WERI-Rb-1 (cell line): ENCODE data around the gene STRAP.

Experiments used
- DNase-seq: peaks from one replicate; pipeline ENCODE4 v3.0.0-alpha.2; 2020
- H3K27ac ChIP-seq: fragments of 250-450 bp; sonication (Bioruptor Pico); 2 replicates; pipeline ENCODE4 v1.5.1; 2020; ENCODE audit warnings: mild to moderate bottlenecking, moderate library complexity
- H3K27me3 ChIP-seq: fragments of 250-450 bp; sonication (Bioruptor Pico); 2 replicates; pipeline ENCODE4 v1.5.1; 2021; ENCODE audit warnings: mild to moderate bottlenecking, low read depth, moderate library complexity; ENCODE audit not compliant: insufficient read depth, severe bottlenecking
- H3K36me3 ChIP-seq: fragments of 250-450 bp; sonication (Bioruptor Pico); 2 replicates; pipeline ENCODE4 v1.5.1; 2020; ENCODE audit warnings: mild to moderate bottlenecking, moderate library complexity
- H3K4me3 ChIP-seq: 2 replicates; pipeline ENCODE4 v1.5.1; 2011; ENCODE audit warnings: low read depth, mild to moderate bottlenecking, control low read depth, low read length
- H3K9me3 ChIP-seq: fragments of 250-450 bp; sonication (Bioruptor Pico); 2 replicates; pipeline ENCODE4 v1.5.1; 2021; ENCODE audit warnings: mild to moderate bottlenecking, moderate library complexity; ENCODE audit not compliant: severe bottlenecking
- TF ChIP-seq, protein P1 (sequence below): IDR thresholded peaks from 2 replicates; pipeline ENCODE4 v1.5.1; 2011; ENCODE audit warnings: low read depth, mild to moderate bottlenecking, control low read depth, inconsistent platforms, low read length

STRAP gene

DNA sequence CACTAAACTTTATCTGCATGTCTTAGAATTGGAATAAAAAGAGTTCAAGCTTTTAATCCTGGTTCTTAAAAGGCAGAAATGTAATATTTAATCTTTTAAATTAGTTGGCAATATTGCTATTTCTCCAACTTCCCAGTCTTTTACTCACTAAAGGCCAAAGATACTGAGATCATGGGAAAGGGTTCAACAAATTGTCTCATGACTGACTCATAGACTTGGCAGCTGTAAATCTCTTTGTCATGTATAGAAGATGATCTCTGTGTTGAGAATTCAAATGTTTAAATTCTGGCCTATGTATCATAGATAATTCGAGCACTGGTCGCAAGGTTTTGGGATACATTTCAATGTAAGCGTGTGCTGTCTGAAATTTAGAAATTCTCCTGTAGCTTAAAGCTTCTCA, 40.1 kb upstream of the STRAP start:
- TF ChIP-seq, protein P1, sequence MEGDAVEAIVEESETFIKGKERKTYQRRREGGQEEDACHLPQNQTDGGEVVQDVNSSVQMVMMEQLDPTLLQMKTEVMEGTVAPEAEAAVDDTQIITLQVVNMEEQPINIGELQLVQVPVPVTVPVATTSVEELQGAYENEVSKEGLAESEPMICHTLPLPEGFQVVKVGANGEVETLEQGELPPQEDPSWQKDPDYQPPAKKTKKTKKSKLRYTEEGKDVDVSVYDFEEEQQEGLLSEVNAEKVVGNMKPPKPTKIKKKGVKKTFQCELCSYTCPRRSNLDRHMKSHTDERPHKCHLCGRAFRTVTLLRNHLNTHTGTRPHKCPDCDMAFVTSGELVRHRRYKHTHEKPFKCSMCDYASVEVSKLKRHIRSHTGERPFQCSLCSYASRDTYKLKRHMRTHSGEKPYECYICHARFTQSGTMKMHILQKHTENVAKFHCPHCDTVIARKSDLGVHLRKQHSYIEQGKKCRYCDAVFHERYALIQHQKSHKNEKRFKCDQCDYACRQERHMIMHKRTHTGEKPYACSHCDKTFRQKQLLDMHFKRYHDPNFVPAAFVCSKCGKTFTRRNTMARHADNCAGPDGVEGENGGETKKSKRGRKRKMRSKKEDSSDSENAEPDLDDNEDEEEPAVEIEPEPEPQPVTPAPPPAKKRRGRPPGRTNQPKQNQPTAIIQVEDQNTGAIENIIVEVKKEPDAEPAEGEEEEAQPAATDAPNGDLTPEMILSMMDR, result no peak
- H3K9me3 ChIP-seq, result no peaks in the 10 kb centered on the region
- H3K27ac ChIP-seq, result no peak overlapping the region
- H3K27me3 ChIP-seq, result no peaks in the 10 kb centered on the region
- H3K36me3 ChIP-seq, result no peaks in the 10 kb centered on the region
- no peak for DNase-seq
- no peak overlapping the region for H3K4me3 ChIP-seq

DNA sequence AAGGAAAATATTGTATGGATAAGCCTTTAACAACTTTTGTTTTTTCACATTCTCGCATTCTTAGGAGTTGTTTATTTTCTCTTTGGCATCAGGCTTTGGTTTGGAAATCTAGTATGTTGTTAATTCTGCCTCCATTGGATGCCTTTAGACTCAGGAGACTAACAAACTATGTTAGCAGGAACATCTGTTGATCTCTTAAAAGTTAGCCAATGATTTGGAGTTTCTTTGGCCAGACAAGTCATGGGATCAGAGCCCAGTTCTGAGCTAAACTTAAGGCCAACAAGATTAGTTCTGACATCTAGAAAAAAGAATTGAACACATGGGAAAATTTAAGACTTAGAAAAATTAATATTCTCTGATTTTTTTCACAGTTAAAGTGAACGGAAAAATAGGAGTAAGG, 35.3 kb upstream of the STRAP start:
- no peaks in the 10 kb centered on the region for H3K27me3 ChIP-seq
- no peak for DNase-seq
- no peaks in the 10 kb centered on the region for H3K36me3 ChIP-seq
- H3K9me3 ChIP-seq, result no peaks in the 10 kb centered on the region
- H3K27ac ChIP-seq, result no peak overlapping the region
- TF ChIP-seq, protein P1, result no peak
- H3K4me3 ChIP-seq, result no peak overlapping the region

DNA sequence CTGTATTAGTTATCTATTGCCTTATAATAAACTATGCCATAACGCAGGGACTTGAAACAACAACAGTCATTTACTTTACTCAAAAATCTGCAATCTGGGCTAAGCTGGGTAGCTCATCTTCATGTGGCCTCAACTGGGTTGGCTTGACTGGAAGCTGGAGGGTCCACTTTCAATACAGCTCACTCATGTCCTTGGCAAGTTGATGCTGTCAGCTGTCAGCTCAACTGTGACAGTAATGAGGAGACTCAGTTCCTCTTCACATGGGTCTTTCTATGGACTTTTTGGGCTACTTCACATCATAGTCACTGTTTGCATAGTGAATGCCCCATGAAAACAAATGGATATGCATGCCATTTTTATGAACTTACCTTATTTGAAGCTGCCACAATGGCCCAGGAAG, 33.6 kb upstream of the STRAP start:
- H3K4me3 ChIP-seq, result no peak overlapping the region

DNA sequence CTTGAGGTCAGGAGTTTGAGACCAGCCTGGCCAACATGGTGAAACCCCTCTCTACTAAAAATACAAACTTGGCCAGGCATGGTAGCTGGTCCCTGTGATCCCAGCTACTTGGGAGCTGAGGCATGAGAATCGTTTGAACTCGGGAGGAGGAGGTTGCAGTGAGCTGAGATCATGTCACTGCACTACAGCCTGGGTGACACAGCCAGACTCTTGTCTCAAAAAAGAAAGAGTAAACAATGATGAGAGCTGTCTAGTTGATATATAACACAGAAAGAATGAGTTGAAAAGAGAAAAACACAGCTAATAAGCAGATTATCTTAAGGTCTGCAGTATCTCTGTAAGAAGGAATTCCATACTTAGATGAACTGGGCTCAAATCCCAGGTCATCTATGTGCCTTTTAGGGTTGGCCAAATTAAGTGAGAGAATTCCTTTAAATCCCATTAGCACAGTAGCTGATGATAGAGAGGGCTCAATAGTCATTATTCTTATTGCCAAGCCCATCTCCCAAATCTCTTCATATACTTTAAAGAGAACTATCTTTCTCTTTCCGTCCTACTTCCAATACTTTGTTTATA, 31.1 kb upstream of the STRAP start:
- no peak overlapping the region for H3K27ac ChIP-seq
- TF ChIP-seq, protein P1, result no peak
- no peak for DNase-seq

More for the DNA sequence above, 33.6 kb upstream of the STRAP start:
- no peak for DNase-seq
- Histone ChIP-seq H3K36me3 (no peaks in the 10 kb centered on the region), H3K27me3 (no peaks in the 10 kb centered on the region), H3K27ac (no peak overlapping the region), H3K9me3 (no peaks in the 10 kb centered on the region)
- TF ChIP-seq, protein P1, result no peak

DNA sequence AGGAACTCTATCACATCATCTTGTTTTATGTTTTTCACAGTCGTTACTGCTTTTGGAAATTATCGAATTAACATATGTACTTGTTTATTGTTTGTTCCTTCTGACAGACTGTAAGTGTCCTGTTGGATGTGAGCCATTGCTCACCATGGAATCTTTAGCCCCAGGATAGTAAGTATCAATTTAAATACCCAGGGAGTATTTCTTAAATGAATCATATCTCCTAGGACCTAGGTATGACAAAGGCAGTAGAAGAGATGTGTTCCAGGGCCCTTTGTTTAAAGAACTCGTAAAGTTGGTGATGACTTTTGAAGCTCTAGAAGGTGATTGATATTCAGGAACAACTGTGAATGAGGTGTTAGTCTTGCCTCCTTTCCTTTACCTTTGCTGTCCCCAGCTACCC, 30.3 kb upstream of the STRAP start:
- no peak overlapping the region for H3K27ac ChIP-seq
- H3K36me3 ChIP-seq, result no peaks in the 10 kb centered on the region
- TF ChIP-seq, protein P1, result no peak
- no peaks in the 10 kb centered on the region for H3K27me3 ChIP-seq
- H3K4me3 ChIP-seq, result no peak overlapping the region
- no peak for DNase-seq
- H3K9me3 ChIP-seq, result no peaks in the 10 kb centered on the region

More for the DNA sequence above, 31.1 kb upstream of the STRAP start:
- Histone ChIP-seq H3K9me3 (no peaks in the 10 kb centered on the region), H3K36me3 (no peaks in the 10 kb centered on the region), H3K4me3 (no peak overlapping the region), H3K27me3 (no peaks in the 10 kb centered on the region)

DNA sequence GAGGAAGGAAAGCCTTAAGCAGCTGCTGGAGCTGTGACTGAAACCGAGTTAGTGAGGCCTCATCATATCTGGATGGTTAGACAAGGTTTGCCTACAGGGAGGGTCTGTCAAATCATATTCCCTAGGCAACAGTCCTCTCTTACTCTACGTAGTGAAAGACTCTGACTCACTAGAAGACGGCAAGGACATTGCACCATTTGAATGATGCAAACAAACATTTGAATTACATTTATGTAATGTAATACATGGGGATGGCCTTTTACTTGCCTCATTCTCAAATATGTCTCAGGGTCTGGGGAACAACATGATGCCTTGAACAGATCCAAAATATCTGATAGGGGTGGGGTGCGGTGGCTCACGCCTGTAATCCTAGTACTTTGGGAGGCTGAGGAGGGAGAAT, 29.8 kb upstream of the STRAP start:
- TF ChIP-seq, protein P1, result no peak
- H3K27ac ChIP-seq, result no peak overlapping the region

More for the DNA sequence above, 29.8 kb upstream of the STRAP start:
- Histone ChIP-seq H3K36me3 (no peaks in the 10 kb centered on the region), H3K9me3 (no peaks in the 10 kb centered on the region), H3K27me3 (no peaks in the 10 kb centered on the region), H3K4me3 (no peak overlapping the region)
- DNase-seq, result no peak
